K562 (cell line): ENCODE measurements around the gene GABPB2. TPM values are rescaled to one million over a fixed set of nuclear protein-coding genes. Genes with fewer than 3 reads are reported as not detected.

ENCODE experiments used
- AFF1 ChIP-seq, 2 experiments: fragments of 450-650 bp; IDR thresholded peaks; 2 replicates each; pipeline ENCODE4 v1.6.1; 2018; ENCODE audit warnings: mild to moderate bottlenecking in 2 of 2, low read depth in 1 of 2; ENCODE audit not compliant: partially characterized antibody in 2 of 2
- ASH1L ChIP-seq: fragments of 450-650 bp; IDR thresholded peaks from 2 replicates; pipeline ENCODE4 v1.6.1; 2018; ENCODE audit warnings: borderline replicate concordance, mild to moderate bottlenecking, low read depth; ENCODE audit not compliant: partially characterized antibody
- CREB3 ChIP-seq: fragments of 450-650 bp; conservative IDR thresholded peaks from 2 replicates; pipeline ENCODE4 v1.6.1; 2016; ENCODE audit warnings: missing genetic modification characterization, low read depth, mild to moderate bottlenecking, missing compliant biosample characterization, moderate library complexity
- GATAD2B ChIP-seq: fragments of 450-650 bp; IDR thresholded peaks from 2 replicates; pipeline ENCODE4 v1.6.1; 2017; ENCODE audit warnings: mild to moderate bottlenecking, borderline replicate concordance
- HDAC8 ChIP-seq: fragments of 450-650 bp; IDR thresholded peaks from 2 replicates; pipeline ENCODE4 v1.6.1; 2016; ENCODE audit warnings: mild to moderate bottlenecking, missing genetic modification characterization, moderate library complexity, missing compliant biosample characterization
- HMBOX1 ChIP-seq: sonication (generic); IDR thresholded peaks from 2 replicates; pipeline ENCODE4 v1.6.1; 2016
- KAT8 ChIP-seq: fragments of 450-650 bp; IDR thresholded peaks from 2 replicates; pipeline ENCODE4 v1.6.1; 2016; ENCODE audit warnings: low read depth, mild to moderate bottlenecking
- NFE2L1 ChIP-seq: fragments of 450-650 bp; IDR thresholded peaks from 2 replicates; pipeline ENCODE4 v1.6.1; 2016; ENCODE audit warnings: missing genetic modification characterization, low read depth, mild to moderate bottlenecking, missing compliant biosample characterization, moderate library complexity, borderline replicate concordance
- NR4A1 ChIP-seq, 2 experiments: fragments of 250-450 bp in 1 of 2; fragments of 450-650 bp in 1 of 2; sonication (Bioruptor Pico) in 1 of 2; IDR thresholded peaks; 2 replicates each; pipeline versions ENCODE4 v1.4.0 to v1.6.1; 2016 to 2020; ENCODE audit warnings: mild to moderate bottlenecking in 2 of 2, missing compliant biosample characterization in 1 of 2, missing genetic modification characterization in 1 of 2, moderate library complexity in 1 of 2
- PATZ1 ChIP-seq: fragments of 250-450 bp; sonication (Bioruptor Pico); IDR thresholded peaks from 2 replicates; pipeline ENCODE4 v1.5.0; 2020; ENCODE audit warnings: mild to moderate bottlenecking, borderline replicate concordance
- PML ChIP-seq: IDR thresholded peaks from 2 replicates; pipeline ENCODE4 v1.6.1; 2012; ENCODE audit warnings: low read length, inconsistent platforms
- PURB ChIP-seq: sonication (generic); formaldehyde crosslinking; IDR thresholded peaks from 2 replicates; pipeline ENCODE4 v1.9.0; 2021; ENCODE audit warnings: low read depth, mild to moderate bottlenecking, missing genetic modification reagents
- RFX5 ChIP-seq: IDR thresholded peaks from 2 replicates; pipeline ENCODE4 v1.6.1; 2011; ENCODE audit warnings: low read depth, mild to moderate bottlenecking, improper control_type of control experiment, low read length
- RNF2 ChIP-seq: sonication (generic); IDR thresholded peaks from 2 replicates; pipeline ENCODE4 v1.6.1; 2016
- TBP ChIP-seq: optimal IDR thresholded peaks from 2 replicates; pipeline ENCODE3; 2011; ENCODE audit warnings: low read depth, low read length, improper control_type of control experiment
- ZNF561 ChIP-seq: fragments of 450-650 bp; formaldehyde crosslinking; conservative IDR thresholded peaks from 2 replicates; pipeline ENCODE4 v1.4.0; 2020; ENCODE audit warnings: mild to moderate bottlenecking, moderate library complexity
- ZNF764 ChIP-seq: fragments of 250-450 bp; sonication (Bioruptor Pico); IDR thresholded peaks from 2 replicates; pipeline ENCODE4 v1.4.0; 2020; ENCODE audit warnings: low read depth, mild to moderate bottlenecking, moderate library complexity
- ZNF77 ChIP-seq: fragments of 250-450 bp; sonication (Bioruptor Pico); IDR thresholded peaks from 2 replicates; pipeline ENCODE4 v1.5.0; 2020
- ZNF830 ChIP-seq: fragments of 250-450 bp; sonication (Bioruptor Pico); IDR thresholded peaks from 2 replicates; pipeline ENCODE4 v1.5.0; 2021; ENCODE audit warnings: mild to moderate bottlenecking
- polyA plus RNA-seq, 8 experiments: library from polyadenylated mRNA; depleted of rRNA in 4 of 8; stranded (reverse) in 5 of 8; unstranded in 3 of 8; fragments of >200 nt; fragmentation: Nextera tagmentation in 2 of 8; fragmentation: Illumina TruSeq in 1 of 8; extraction: Ambion mirVana in 2 of 8; extraction: Trizol in 1 of 8; gene quantifications; 2 replicates each; pipeline versions ENCODE4 v1.2.1 to v1.2.3, GENCODE V29; 2011 to 2014; ENCODE audit warnings: inconsistent platforms in 1 of 8, missing spikeins in 1 of 8
- total RNA-seq, 7 experiments: library from RNA; depleted of rRNA in 6 of 7; stranded (reverse); fragments of >200 nt in 6 of 7; fragmentation: Illumina TruSeq in 2 of 7; extraction: Trizol in 2 of 7; gene quantifications; 2 replicates each; pipeline versions ENCODE4 v1.2.1 to v1.2.3, GENCODE V29; 2011 to 2021; ENCODE audit warnings: low replicate concordance in 1 of 7

GABPB2 gene
- total and polyA plus RNA-seq, 9 of the 15 experiments (the other 6 are each of a cell fraction or from before 2014, with no cell fraction given) = 2.2 to 13.3 (median 6.1) TPM

- no peak for TF ChIP-seq CREB3
- TF ChIP-seq PML = peak; percentile 67; the same call in 1 of the 2 replicates
- no peak for TF ChIP-seq NR4A1 (CRISPR knock-in tag; IDR thresholded peaks at IDR 0.05)
- no peak for TF ChIP-seq NR4A1 (tag; IDR thresholded peaks at IDR 0.05)
- no peak for TF ChIP-seq PATZ1 (CRISPR knock-in tag)
- no peak for TF ChIP-seq ZNF830 (CRISPR knock-in tag)
- no peak for TF ChIP-seq PURB
- TF ChIP-seq NFE2L1 (tag) = no peak
- TF ChIP-seq HDAC8 (tag) = no peak
- TF ChIP-seq RNF2 = peak; percentile 76
- TF ChIP-seq ASH1L = peak; percentile 21
- no peak for TF ChIP-seq KAT8
- TF ChIP-seq ZNF77 (CRISPR knock-in tag) = no peak
- TF ChIP-seq GATAD2B = no peak
- TF ChIP-seq RFX5 = no peak
- TF ChIP-seq ZNF561 (CRISPR knock-in tag) = no peak
- TF ChIP-seq TBP = peak; percentile 40
- peak in 1 of 2 experiments; percentile 54 for TF ChIP-seq AFF1 (IDR thresholded peaks at IDR 0.05; ENCODE audit: low read depth in 1 of 2, partially characterized antibody in 2 of 2)
- no peak for TF ChIP-seq ZNF764 (CRISPR knock-in tag)
- no peak for TF ChIP-seq HMBOX1
Measured at GRCh38 chr1:151054971-151055547, 15.5 kb upstream of the GABPB2 start (continued).
